ENCODE measurements around the gene C21orf58.

DNA sequence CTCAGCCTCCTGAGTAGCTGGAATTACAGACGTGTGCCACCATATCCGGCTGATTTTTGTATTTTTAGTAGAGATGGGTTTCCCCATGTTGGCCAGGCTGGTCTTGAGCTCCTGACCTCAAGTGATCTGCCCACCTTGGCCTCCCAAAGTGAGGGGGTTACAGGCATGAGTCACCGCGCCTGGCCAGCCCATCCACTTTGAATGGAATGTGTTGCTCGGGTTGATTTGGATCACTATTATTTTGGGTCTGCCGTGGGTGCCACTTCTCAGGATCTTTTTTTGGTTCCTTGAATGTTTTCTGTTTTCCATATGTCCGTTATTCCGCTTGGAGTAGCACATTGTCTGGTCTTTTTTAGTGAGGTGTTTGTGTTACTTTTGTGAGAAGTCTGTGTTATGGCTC is 17.3 kb upstream of the C21orf58 start:
- TF ChIP-seq EZH2 (IDR thresholded peaks at IDR 0.05; ENCODE audit: borderline replicate concordance, low read length), result no peak
- TF ChIP-seq, protein P1, sequence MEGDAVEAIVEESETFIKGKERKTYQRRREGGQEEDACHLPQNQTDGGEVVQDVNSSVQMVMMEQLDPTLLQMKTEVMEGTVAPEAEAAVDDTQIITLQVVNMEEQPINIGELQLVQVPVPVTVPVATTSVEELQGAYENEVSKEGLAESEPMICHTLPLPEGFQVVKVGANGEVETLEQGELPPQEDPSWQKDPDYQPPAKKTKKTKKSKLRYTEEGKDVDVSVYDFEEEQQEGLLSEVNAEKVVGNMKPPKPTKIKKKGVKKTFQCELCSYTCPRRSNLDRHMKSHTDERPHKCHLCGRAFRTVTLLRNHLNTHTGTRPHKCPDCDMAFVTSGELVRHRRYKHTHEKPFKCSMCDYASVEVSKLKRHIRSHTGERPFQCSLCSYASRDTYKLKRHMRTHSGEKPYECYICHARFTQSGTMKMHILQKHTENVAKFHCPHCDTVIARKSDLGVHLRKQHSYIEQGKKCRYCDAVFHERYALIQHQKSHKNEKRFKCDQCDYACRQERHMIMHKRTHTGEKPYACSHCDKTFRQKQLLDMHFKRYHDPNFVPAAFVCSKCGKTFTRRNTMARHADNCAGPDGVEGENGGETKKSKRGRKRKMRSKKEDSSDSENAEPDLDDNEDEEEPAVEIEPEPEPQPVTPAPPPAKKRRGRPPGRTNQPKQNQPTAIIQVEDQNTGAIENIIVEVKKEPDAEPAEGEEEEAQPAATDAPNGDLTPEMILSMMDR (IDR thresholded peaks at IDR 0.05; ENCODE audit: low read length), result no peak

Data from OCI-LY1 (cell line).